ENCODE data around the gene MFSD12.

MFSD12 gene

DNA sequence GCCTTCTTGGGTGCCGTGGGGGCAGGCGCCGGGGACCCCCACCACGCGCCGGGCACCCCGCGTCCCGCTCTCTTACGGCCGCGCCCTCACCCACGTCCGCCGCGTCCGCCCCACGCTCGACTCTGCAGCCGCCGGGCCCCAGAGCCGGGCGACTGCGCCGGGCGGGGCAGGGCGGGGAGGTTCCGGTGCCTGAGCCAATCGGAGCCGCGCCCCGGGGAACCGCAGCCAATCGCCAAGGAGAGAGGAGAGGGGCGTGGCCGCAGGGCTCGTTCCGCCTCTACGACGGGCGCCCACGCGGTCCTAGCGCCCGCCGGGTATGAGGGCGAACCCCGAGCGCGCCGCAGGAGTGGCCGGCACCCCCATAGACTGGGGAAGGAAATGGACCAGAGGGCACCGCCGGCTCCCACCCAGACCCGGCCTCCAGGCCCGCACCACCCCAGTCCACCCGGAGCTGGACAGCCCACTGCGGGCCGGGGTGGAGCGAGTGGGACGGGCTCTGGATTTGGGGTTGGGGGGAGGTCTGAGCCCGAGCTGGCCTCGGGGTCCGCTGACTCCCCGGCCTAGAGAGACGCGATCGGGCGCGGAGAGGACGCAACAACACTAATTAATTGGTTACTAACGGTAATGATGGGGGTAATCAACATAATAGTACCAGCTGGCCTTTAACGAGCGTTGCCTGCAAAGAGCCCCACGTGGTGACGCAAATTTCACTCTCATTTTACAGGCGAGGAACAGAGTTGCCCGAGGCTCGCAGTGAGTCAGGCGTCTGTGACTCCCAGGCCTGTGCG, at the start of gene MFSD12:
Gene MFSD12, minus strand, starts transcription at position 126 of the 788 bp plus-strand sequence. CDS start 183 bp downstream, outside the sequence.
- DNase-seq, result peak; percentile 86

DNA sequence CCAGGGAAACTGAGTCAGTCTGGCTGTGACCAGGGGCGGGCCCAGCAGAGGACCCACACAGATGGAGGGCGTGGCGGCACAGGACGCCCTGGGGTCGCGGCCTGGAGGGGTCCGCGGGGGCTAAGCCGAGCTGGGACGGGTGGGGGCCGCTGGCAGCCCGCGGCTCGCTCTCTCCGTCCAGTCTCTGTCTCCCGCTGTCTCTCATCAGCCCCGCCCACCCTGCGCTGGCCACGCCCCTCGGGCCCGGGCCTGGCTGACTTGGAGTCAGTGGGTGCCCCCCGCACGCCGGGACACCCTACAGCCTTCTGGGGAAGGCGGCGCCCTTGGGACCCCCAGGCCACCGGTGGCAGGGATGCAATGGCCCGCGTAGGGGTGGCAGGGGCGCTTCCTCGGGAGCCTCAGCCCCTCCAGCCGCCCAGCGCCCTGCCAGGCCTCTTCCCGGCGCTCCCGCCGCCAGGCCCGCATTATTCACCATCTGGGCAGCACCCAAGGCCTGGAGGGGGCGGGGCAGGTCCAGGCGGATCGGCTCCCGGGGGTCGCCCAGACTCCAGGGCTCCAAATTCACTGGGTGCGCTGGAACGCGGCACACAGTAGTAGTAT, 49.4 kb upstream of the MFSD12 start, which contains the start of gene TBXA2R:
Gene TBXA2R, minus strand, starts transcription at position 186 of the 600 bp plus-strand sequence. CDS start 6,241 bp downstream, outside the sequence.
- peak; percentile 47 for DNase-seq

GRCh38 chr19:3606174-3606689, 48.8 kb upstream of the MFSD12 start:
- no peak for DNase-seq

DNA sequence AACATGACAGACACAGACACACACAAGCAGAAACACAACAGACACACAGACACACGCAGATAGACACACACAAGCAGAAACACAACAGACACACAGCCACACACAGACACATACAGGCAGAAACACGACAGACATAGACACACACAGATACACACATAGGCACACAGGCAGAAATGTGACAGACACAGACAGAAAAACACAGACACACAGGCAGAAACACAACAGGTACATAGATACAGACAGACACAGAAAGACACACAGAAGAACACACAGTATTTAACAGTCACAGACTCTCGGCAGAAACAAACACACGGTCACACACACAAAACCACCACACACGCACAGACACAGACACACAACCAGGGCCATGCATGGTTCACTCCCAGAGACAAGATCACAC, 48.4 kb upstream of the MFSD12 start:
- DNase-seq, result no peak

- no peak for DNase-seq
Measured at GRCh38 chr19:3605361-3605760, 48.0 kb upstream of the MFSD12 start.

DNA sequence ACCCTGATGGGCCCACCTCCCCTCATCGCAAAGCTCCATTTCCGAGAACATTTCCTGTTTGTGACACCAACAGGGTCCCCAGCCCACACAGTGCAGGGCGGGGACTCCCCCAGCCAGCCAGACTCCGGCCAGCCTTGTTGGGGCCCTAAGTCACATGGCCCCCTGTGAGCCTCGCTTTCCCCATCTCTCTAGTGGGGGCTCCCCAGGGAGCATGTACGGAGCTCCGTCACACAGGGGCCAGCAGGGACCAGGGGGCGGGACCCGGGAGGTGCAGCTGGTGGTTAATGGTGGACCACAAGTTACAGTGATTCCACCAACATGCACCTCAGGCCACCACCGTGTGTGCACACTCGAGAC, 47.6 kb upstream of the MFSD12 start:
- DNase-seq, result no peak

DNA sequence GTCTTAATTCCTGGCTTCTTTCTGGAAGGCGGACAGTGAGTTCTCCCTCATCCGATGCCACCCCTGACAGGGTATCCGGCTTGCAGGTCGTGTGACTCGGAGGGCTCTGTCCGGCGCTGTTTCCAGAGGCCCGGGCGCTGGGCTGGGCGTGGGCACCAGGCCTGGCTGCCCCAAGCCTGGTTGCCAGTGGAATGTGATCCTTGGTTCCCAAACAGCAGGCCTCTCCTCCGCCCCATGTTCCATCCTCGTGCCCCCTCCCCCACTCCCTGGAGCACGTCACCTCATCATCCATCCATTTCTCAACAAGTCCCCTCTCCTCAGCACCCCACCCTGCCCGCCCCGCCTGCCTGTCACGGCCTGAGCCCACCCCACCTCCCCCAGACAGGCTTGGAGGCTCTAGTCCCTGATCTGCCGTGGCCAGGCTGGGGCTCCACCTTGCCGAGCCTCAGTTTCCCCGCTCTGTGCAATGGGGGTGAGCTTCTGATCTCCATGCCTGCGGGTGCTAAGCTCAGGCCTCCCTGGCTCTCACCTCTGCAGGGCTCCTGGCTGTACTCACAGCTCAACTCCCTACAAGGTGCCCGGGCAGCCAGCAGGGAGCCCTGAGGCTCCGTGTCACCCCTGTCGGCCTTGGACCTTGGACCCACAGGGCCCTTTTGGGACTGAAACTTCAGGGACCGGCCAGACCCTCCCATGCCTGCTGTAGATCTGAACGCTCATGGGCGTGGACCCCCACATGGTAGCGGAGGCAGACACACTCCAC, 47.0 kb upstream of the MFSD12 start:
- DNase-seq, result no peak

DNA sequence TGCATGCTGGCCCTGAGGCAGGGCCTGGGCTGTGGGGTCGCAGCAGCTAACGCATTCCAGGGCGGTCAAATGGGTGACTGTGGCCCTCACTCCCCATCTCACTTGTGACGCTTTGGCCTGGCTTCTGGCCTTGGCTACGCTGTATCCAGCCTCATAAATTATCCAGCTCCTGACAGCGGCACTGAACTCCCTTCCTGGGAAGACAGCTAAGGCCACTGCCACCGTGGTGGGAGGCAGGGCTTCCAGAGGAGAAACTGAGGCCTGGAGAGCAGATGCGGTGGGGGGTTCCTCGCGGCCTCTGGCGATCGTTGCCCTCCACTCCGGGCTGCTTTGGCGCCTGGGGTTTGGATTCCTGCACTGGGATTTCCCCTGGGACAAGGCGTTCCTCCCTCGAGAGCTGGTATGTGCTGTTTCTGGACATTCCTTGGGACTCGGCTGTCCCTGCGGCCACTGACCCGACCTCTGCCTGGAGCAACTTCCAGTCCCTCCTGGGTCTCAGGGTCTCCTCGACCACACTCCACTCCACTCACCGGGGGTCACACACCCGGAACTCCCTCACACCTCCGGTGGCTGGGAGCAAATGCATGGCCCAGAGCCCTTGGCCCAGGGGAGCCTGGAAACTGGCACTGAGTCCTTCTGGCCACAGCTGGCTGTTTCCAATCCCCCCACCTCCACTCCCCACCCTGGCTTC, 45.9 kb upstream of the MFSD12 start:
- no peak for DNase-seq

DNA sequence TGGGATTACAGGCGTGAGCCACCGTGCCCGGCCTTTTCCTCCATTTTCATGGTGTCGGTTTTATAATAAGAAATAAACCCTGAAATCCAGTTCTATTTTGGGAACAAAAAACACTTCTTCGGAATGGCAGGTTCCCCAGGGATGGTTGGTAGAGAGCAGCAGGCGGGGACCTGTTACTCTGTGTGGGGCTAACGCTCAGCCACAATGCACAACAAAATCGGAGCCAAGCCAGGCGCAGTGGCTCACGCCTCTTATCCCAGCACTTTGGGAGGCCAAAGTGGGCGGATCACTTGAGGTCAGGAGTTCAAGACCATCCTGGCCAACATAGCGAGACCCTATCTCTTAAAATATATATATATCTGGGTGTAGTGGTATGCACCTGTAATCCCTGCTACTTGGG, 43.6 kb upstream of the MFSD12 start:
- DNase-seq, result no peak

DNA sequence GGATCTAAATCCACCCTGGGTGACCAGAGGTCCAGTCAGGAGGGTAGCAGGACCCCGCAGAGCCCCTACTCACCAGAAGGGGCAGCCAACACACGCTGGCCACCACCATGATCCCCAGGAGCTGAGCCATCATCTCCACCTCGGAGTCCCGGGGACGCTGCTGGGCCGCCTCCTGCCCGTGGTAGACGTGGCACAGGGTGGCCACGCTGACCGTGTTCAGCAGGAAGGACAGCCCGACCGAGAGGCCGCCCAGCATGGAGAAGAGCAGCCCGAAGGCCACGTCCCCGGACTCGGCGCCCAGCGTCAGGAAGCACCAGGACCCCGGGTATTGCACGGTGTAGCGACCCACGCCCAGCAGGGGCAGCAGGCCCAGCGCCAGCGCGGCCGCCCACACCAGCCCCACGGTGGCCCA, 42.4 kb upstream of the MFSD12 start:
- no peak for DNase-seq

DNA sequence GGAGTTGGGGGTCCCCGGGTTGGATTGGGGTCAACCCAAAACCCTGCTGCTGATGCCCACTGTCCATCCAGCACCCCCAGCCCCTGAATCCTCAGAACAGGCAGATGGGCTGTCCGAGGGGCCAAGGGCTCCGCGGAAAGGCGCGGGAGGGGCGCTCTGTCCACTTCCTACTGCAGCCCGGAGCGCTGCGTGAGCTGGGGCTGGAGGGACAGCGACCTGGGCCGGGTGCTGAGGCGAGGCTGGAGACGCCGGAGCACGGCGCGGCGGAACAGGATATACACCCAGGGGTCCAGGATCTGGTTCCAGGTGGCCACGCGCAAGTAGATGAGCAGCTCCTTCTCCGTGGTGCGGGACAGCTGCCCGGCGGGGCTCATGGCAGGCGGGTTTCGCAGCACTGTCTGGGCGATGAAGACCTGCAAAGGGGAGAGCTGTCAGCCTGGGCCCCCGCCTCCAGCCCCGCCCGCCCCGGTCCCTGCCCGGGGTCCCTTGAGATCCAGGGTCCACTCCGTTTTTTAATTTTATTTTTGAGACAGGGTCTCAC, 38.2 kb upstream of the MFSD12 start:
- no peak for DNase-seq

- no peak for DNase-seq
Measured at GRCh38 chr19:3593156-3593555, 35.8 kb upstream of the MFSD12 start.

- no peak for DNase-seq
Measured at GRCh38 chr19:3591876-3592613, 34.7 kb upstream of the MFSD12 start.

DNA sequence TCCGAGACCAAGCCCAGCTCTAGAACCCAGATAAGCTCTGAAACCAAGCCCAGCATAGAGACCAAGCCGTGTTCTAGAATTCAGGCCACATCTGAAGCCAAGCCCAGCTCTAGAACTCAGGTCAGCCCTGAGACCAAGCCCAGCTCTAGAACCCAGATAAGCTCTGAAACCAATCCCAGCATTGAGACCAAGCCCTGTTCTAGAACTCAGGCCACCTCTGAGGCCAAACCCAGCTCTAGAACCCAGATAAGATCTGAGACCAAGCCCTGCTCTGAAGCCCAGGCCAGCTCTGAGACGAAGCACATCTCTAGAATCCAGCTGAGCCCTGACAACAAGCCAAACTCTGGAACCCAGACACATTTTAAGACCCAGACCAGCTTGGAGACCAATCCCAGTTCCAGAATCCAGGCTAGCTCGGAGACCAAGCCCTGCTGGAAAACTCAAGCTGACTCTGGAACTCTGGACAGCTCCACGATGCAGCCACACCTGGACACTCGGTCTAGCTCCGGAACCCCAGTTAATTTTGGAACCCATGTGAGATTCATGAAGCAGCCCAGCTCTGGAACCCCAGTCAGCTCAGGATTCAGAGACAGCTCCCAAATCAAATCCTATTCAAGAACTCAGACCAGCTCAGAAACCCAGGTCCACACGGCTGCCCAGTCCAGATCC, 33.7 kb upstream of the MFSD12 start:
- DNase-seq, result no peak

GRCh38 chr19:3589949-3590348, 32.6 kb upstream of the MFSD12 start:
- no peak for DNase-seq

GRCh38 chr19:3589439-3589838, 32.1 kb upstream of the MFSD12 start:
- DNase-seq, result no peak

DNA sequence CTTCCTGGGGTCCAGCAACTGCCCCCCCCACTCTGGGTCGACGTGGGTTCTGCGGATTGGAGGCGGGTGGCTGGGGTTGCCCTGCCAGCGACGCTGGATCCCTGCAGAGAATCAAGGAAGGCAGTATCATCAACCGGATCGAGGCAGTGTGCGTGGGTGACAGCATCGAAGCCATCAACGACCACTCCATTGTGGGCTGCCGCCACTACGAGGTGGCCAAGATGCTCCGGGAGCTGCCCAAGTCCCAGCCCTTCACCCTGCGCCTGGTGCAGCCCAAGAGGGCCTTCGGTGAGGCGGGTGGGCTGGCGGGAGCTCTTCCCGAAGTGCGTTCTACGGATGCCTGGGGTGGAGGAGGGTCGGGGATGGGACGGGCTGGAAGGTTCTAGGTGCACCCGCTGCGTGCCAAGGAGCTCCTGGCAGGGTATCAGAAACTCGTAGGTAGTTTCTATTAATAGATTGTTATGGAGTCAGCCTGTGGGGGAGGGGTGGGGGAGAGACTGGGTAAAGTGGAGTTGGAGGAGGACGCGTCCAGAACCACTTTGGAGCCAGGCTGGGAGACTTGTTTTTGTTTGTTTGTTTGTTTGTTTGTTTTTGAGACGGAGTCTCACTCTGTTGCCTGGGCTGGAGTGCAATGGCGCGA, 29.4 kb upstream of the MFSD12 start:
- DNase-seq, result no peak

GRCh38 chr19:3586127-3586626, 28.8 kb upstream of the MFSD12 start:
- DNase-seq, result no peak

GRCh38 chr19:3585301-3586126, 28.1 kb upstream of the MFSD12 start, which contains the start of gene GIPC3:
Gene GIPC3, plus strand, starts transcription at chr19:3585478. Its CDS starts 120 bp downstream, at chr19:3585598.
- no peak for DNase-seq

Measured in GOT3 (cell line).